Progenitor cell of endocrine pancreas (in vitro differentiated cells): ENCODE data around the gene PPP2R2D. TPM values are rescaled to one million over a fixed set of nuclear protein-coding genes. Genes with fewer than 3 reads are reported as not detected.
A peak's percentile ranks its signal among the peaks of the same experiment; 100 is the strongest.

Experiments
- DNase-seq: peaks from one replicate; pipeline ENCODE4 v3.0.0; 2021; ENCODE audit warnings: low spot score; ENCODE audit not compliant: unreplicated experiment
- H3K27ac Mint-ChIP-seq: 2 replicates; pipeline ENCODE4 v1.8.0; 2021; ENCODE audit warnings: mild to moderate bottlenecking, moderate library complexity, mixed read lengths
- H3K27me3 Mint-ChIP-seq: 2 replicates; pipeline ENCODE4 v1.8.0; 2021; ENCODE audit warnings: mixed read lengths
- H3K36me3 Mint-ChIP-seq: 2 replicates; pipeline ENCODE4 v1.8.0; 2022; ENCODE audit warnings: mixed read lengths; ENCODE audit not compliant: insufficient read depth
- H3K4me1 Mint-ChIP-seq: 2 replicates; pipeline ENCODE4 v1.8.0; 2021; ENCODE audit warnings: low read depth, mixed read lengths
- H3K4me3 Mint-ChIP-seq: 2 replicates; pipeline ENCODE4 v1.8.0; 2021; ENCODE audit warnings: low read depth, mild to moderate bottlenecking, moderate library complexity, mixed read lengths
- H3K9me3 Mint-ChIP-seq: 2 replicates; pipeline ENCODE4 v1.8.0; 2021; ENCODE audit warnings: low read depth, mixed read lengths
- total RNA-seq: library from RNA; stranded (reverse); gene quantifications from 2 replicates; pipeline ENCODE4 v1.2.1, GENCODE V29; 2021
- TF ChIP-seq, protein P1 (sequence below): fragments of 200-600 bp; sonication (generic); IDR thresholded peaks from one replicate; pipeline ENCODE4 v1.5.0; 2021; ENCODE audit warnings: antibody characterized with exemption, mild to moderate bottlenecking; ENCODE audit not compliant: unreplicated experiment

The PPP2R2D gene
- total RNA-seq, 1 donor from 2014 or later: 43.6 TPM

GRCh38 chr10:131993275-131993674 is 92.5 kb downstream of the PPP2R2D start:
- TF ChIP-seq, protein P1, sequence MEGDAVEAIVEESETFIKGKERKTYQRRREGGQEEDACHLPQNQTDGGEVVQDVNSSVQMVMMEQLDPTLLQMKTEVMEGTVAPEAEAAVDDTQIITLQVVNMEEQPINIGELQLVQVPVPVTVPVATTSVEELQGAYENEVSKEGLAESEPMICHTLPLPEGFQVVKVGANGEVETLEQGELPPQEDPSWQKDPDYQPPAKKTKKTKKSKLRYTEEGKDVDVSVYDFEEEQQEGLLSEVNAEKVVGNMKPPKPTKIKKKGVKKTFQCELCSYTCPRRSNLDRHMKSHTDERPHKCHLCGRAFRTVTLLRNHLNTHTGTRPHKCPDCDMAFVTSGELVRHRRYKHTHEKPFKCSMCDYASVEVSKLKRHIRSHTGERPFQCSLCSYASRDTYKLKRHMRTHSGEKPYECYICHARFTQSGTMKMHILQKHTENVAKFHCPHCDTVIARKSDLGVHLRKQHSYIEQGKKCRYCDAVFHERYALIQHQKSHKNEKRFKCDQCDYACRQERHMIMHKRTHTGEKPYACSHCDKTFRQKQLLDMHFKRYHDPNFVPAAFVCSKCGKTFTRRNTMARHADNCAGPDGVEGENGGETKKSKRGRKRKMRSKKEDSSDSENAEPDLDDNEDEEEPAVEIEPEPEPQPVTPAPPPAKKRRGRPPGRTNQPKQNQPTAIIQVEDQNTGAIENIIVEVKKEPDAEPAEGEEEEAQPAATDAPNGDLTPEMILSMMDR: no peak

DNA sequence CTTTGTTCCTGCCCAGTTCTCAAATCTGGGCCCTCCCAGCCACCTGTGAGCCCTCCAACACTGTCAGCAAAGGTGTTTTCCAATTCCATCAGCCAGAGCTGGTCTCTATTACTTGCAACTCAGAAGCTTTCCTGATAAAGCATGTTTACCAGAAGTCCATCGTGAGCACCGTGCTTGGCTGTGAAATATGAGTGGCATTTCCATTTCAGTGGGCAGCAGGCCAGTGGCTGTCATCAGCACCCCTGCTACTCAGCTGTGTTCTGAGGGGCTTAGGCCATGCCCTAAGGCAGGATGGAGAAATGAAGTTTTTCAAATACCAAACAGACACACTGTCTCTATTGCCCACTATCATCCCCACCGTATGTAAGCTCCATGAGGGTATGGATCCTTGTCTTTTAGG is 93.6 kb downstream of the PPP2R2D start:
- TF ChIP-seq, protein P1: no peak
- no peaks in the 10 kb centered on the region for H3K9me3 Mint-ChIP-seq
- peaks cover 17% of the 10 kb centered on the region for H3K4me1 Mint-ChIP-seq

More at GRCh38 chr10:131993275-131993674, 92.5 kb downstream of the PPP2R2D start:
- no peaks in the 10 kb centered on the region for H3K9me3 Mint-ChIP-seq
- H3K27ac Mint-ChIP-seq: no peak overlapping the region
- H3K27me3 Mint-ChIP-seq: peaks cover 23% of the 10 kb centered on the region
- no peak overlapping the region for H3K4me3 Mint-ChIP-seq
- no peak for DNase-seq
- no peaks in the 10 kb centered on the region for H3K36me3 Mint-ChIP-seq
- H3K4me1 Mint-ChIP-seq: peaks cover 13% of the 10 kb centered on the region

GRCh38 chr10:131996466-131997365 is 95.9 kb downstream of the PPP2R2D start:
- Mint-ChIP-seq H3K9me3 (no peaks in the 10 kb centered on the region), H3K27ac (no peak overlapping the region), H3K4me1 (peaks cover 22% of the 10 kb centered on the region), H3K27me3 (peaks cover 27% of the 10 kb centered on the region), H3K36me3 (no peaks in the 10 kb centered on the region), H3K4me3 (no peak overlapping the region)
- DNase-seq: no peak
- TF ChIP-seq, protein P1: no peak

More for the DNA sequence above, 93.6 kb downstream of the PPP2R2D start:
- no peaks in the 10 kb centered on the region for H3K36me3 Mint-ChIP-seq
- H3K27me3 Mint-ChIP-seq: peaks cover 20% of the 10 kb centered on the region
- H3K4me3 Mint-ChIP-seq: no peak overlapping the region
- H3K27ac Mint-ChIP-seq: no peak overlapping the region
- no peak for DNase-seq

GRCh38 chr10:131997366-131998049 is 96.7 kb downstream of the PPP2R2D start:
- no peaks in the 10 kb centered on the region for H3K9me3 Mint-ChIP-seq
- H3K27ac Mint-ChIP-seq: no peak overlapping the region
- H3K27me3 Mint-ChIP-seq: peaks cover 30% of the 10 kb centered on the region
- H3K4me1 Mint-ChIP-seq: peaks cover 22% of the 10 kb centered on the region
- H3K36me3 Mint-ChIP-seq: no peaks in the 10 kb centered on the region
- TF ChIP-seq, protein P1: no peak
- no peak overlapping the region for H3K4me3 Mint-ChIP-seq
- DNase-seq: no peak

GRCh38 chr10:131998050-131998844 is 97.4 kb downstream of the PPP2R2D start:
- Mint-ChIP-seq H3K9me3 (no peaks in the 10 kb centered on the region), H3K27ac (peak overlapping the region; percentile 16)

More at GRCh38 chr10:131998050-131998844, 97.4 kb downstream of the PPP2R2D start:
- Mint-ChIP-seq H3K27me3 (peaks cover 35% of the 10 kb centered on the region), H3K4me1 (peaks cover 22% of the 10 kb centered on the region), H3K36me3 (no peaks in the 10 kb centered on the region), H3K4me3 (no peak overlapping the region)
- TF ChIP-seq, protein P1: no peak
- DNase-seq: no peak
